HT-29 (cell line): ENCODE results near the gene MAGI1. TPM values are rescaled to one million over a fixed set of nuclear protein-coding genes. Genes with fewer than 3 reads are reported as not detected.
"Not testable (repeated sequence)": the region's sequence is repeated elsewhere in the genome, so short reads cannot be mapped to it uniquely, and the experiment has no call there.

Experiments used
- DNase-seq: peaks from one replicate; pipeline ENCODE4 v3.0.0-alpha.2; 2015; ENCODE audit warnings: low spot score
- total RNA-seq: library from RNA; depleted of rRNA; stranded (reverse); fragments of >200 nt; shearing (Covaris generic); gene quantifications from 2 replicates; pipeline ENCODE4 v1.2.3, GENCODE V29; 2014

MAGI1 gene
- total RNA-seq, 1 experiment from 2014 or later, result 15.6 TPM

- no peak for DNase-seq
Observed at GRCh38 chr3:65534805-65535204, 503.9 kb downstream of the MAGI1 start.

GRCh38 chr3:65532749-65533148 lies 506.0 kb downstream of the MAGI1 start:
- no peak for DNase-seq

GRCh38 chr3:65532215-65532614 lies 506.5 kb downstream of the MAGI1 start:
- DNase-seq, result no peak

GRCh38 chr3:65531499-65531898 lies 507.2 kb downstream of the MAGI1 start:
- DNase-seq, result no peak

- DNase-seq, result no peak
Observed at GRCh38 chr3:65526656-65527055, 512.1 kb downstream of the MAGI1 start.

- no peak for DNase-seq
Observed at GRCh38 chr3:65524584-65524983, 514.1 kb downstream of the MAGI1 start.

- no peak for DNase-seq
Observed at GRCh38 chr3:65523878-65524277, 514.8 kb downstream of the MAGI1 start.

- no peak for DNase-seq
Observed at GRCh38 chr3:65521032-65521431, 517.7 kb downstream of the MAGI1 start.

- DNase-seq, result no peak
Observed at GRCh38 chr3:65516998-65517397, 521.7 kb downstream of the MAGI1 start.

- DNase-seq, result not testable (repeated sequence)
Observed at GRCh38 chr3:65514317-65514716, 524.4 kb downstream of the MAGI1 start.

- not testable (repeated sequence) for DNase-seq
Observed at GRCh38 chr3:65509423-65509794, 529.3 kb downstream of the MAGI1 start.

- no peak for DNase-seq
Observed at GRCh38 chr3:65508750-65509422, 529.8 kb downstream of the MAGI1 start.

GRCh38 chr3:65507437-65507836 lies 531.3 kb downstream of the MAGI1 start:
- DNase-seq, result no peak

GRCh38 chr3:65503776-65504175 lies 534.9 kb downstream of the MAGI1 start:
- no peak for DNase-seq

- DNase-seq, result no peak
Observed at GRCh38 chr3:65502526-65502925, 536.2 kb downstream of the MAGI1 start.

GRCh38 chr3:65500398-65501306 lies 538.1 kb downstream of the MAGI1 start:
- DNase-seq, result no peak

GRCh38 chr3:65497846-65498245 lies 540.9 kb downstream of the MAGI1 start:
- no peak for DNase-seq

GRCh38 chr3:65497236-65497635 lies 541.5 kb downstream of the MAGI1 start:
- DNase-seq, result no peak

- DNase-seq, result no peak
Observed at GRCh38 chr3:65493938-65494337, 544.8 kb downstream of the MAGI1 start.

- DNase-seq, result no peak
Observed at GRCh38 chr3:65493371-65493882, 545.3 kb downstream of the MAGI1 start.

GRCh38 chr3:65492249-65492648 lies 546.5 kb downstream of the MAGI1 start:
- DNase-seq, result no peak

GRCh38 chr3:65490114-65490513 lies 548.6 kb downstream of the MAGI1 start:
- DNase-seq, result no peak

- DNase-seq, result no peak
Observed at GRCh38 chr3:65489253-65489652, 549.5 kb downstream of the MAGI1 start.
